ENCODE results near the gene DPP4.

- TF ChIP-seq CTCF (IDR thresholded peaks at IDR 0.05): no peak
- TF ChIP-seq POLR2A (IDR thresholded peaks at IDR 0.05): no peak
These were observed 61.4 kb downstream of the DPP4 start for GRCh38 chr2:162012565-162013058.
